ENCODE measurements around the gene AGBL5.
"Not testable (repeated sequence)": the region's sequence is repeated elsewhere in the genome, so short reads cannot be mapped to it uniquely, and the experiment has no call there.

The AGBL5 gene

DNA sequence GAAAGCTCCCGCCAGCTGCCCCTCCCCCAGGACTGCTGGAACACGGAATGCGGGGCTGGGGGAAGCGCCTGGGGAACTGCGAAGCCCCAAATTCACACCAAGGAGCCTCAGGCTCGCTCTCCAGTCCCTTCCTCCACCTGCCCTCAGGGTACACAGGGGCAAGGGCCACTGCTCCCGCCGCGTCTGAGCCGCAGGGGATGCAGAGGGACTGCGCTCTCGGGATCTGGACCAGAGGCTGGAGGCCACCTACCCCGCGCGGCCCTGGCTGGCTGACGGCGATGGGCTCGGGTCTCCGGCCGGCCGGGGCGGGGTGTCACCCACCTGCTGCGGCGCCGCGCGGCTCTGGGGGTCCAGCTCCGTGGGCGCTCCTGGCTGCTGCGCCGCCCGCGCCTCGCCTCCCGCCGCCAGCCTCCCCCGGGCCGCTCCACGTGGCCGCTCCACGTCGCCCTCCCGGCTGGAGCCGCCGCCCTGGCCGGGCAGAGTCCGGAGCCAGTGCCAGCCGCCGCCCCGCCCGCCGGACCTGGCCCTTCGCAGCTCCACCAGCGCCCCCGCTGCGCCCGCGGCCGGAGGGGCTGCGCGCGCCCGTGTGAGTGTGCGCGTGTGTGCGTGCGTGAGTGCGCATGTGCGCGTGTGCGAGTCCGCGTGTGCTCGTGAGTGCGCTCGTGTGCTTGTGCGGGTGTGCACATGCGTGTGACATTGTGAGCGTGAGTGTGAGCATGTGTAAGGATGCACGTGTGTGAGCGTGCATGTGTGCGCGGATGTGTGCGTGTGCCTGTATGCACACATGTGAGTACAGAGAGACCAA, 67.3 kb downstream of the AGBL5 start, which contains the start of gene CGREF1:
Gene CGREF1, minus strand, starts transcription at position 604 of the 805 bp plus-strand sequence. CDS start 14,762 bp downstream, outside the sequence.
- TF ChIP-seq, protein P1, sequence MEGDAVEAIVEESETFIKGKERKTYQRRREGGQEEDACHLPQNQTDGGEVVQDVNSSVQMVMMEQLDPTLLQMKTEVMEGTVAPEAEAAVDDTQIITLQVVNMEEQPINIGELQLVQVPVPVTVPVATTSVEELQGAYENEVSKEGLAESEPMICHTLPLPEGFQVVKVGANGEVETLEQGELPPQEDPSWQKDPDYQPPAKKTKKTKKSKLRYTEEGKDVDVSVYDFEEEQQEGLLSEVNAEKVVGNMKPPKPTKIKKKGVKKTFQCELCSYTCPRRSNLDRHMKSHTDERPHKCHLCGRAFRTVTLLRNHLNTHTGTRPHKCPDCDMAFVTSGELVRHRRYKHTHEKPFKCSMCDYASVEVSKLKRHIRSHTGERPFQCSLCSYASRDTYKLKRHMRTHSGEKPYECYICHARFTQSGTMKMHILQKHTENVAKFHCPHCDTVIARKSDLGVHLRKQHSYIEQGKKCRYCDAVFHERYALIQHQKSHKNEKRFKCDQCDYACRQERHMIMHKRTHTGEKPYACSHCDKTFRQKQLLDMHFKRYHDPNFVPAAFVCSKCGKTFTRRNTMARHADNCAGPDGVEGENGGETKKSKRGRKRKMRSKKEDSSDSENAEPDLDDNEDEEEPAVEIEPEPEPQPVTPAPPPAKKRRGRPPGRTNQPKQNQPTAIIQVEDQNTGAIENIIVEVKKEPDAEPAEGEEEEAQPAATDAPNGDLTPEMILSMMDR (IDR thresholded peaks at IDR 0.05; ENCODE audit: low read length, missing control alignments): no peak

DNA sequence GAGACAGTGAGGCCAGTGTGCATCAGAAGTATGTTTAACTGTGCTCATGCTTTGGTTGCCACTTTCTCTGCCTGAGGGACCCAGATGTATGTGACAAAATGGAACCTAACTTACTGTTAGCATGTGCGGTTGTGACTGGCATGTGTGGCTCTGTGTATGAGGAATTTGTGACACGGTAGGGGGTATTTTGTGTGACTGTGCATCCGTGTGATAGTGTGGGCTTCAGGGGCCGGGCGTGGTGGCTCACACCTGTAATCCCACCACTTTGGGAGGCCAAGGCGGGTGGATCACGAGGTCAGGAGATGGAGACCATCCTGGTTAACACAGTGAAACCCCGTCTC, 67.8 kb downstream of the AGBL5 start:
- peak overlapping the region; percentile 32 for H3K4me3 ChIP-seq (replicated peaks; ENCODE audit: low read depth, low read length)

More for the DNA sequence above, 67.3 kb downstream of the AGBL5 start, which contains the start of gene CGREF1:
- DNase-seq (ENCODE audit: low read depth): no peak
- H3K4me3 ChIP-seq (replicated peaks; ENCODE audit: low read depth, low read length): peak within 1 kb of the TSS; percentile 35

More for the DNA sequence above, 67.8 kb downstream of the AGBL5 start:
- not testable (repeated sequence) for DNase-seq (ENCODE audit: low read depth)
